Measurements from ENCODE around the gene U2AF1L4. TPM values are rescaled to one million over a fixed set of nuclear protein-coding genes. Genes with fewer than 3 reads are reported as not detected.

The U2AF1L4 gene
- total and polyA plus RNA-seq, 10 of the 15 experiments (the other 5 are each of a cell fraction or from before 2014, with no cell fraction given): 7.9 to 21.6 (median 15.1) TPM

GRCh38 chr19:35787227-35787799 lies 42.1 kb upstream of the U2AF1L4 start (continued):
- TF ChIP-seq BCLAF1 (IDR thresholded peaks at IDR 0.05) (no peak), CEBPZ (IDR thresholded peaks at IDR 0.05; ENCODE audit: low read depth, low read length) (no peak), EED (IDR thresholded peaks at IDR 0.05; ENCODE audit: low read depth) (no peak), YBX1 (IDR thresholded peaks at IDR 0.05) (no peak), MTA3 (IDR thresholded peaks at IDR 0.05; ENCODE audit: borderline replicate concordance, low read length) (no peak), EGR1 (IDR thresholded peaks at IDR 0.05; ENCODE audit: borderline replicate concordance in 1 of 2, low read depth in 2 of 2, low read length in 2 of 2) (no peak), IKZF2 (IDR thresholded peaks at IDR 0.05) (no peak), MYC (IDR thresholded peaks at IDR 0.05; ENCODE audit: insufficient read depth, insufficient read length, insufficient replicate concordance, low read length, severe bottlenecking) (no peak), LARP7 (IDR thresholded peaks at IDR 0.05) (no peak)

All from GM12878 (cell line).